ENCODE data around the gene SEL1L2.
"Not testable (repeated sequence)": the region's sequence is repeated elsewhere in the genome, so short reads cannot be mapped to it uniquely, and the experiment has no call there.

DNA sequence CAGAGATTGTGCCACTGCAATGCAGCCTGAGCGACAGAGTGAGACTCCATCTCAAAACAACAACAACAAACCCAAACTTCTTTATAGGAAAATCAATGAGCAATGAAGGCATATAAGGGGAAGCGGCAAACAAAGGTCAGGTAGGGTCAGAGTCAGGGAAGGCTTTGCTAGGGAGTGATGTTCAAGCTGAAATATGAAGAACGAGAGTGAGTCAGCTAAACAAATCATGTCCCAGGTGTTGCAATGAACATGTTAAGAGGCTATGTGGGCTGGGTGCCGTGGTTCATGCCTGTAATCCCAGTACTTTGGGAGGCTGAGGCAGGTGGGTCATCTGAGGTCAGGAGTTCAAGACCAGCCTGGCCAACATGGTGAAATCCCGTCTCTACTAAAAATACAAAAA, 1.5 kb upstream of the SEL1L2 start:
- not testable (repeated sequence) for TF ChIP-seq CTCF, POLR2A (IDR thresholded peaks at IDR 0.05)

Data from Peyer's patch (tissue), 4 donors.